Panc1 (cell line): Measurements from ENCODE around the gene NCAM1. TPM values are rescaled to one million over a fixed set of nuclear protein-coding genes. Genes with fewer than 3 reads are reported as not detected.

Experiments used
- ATAC-seq: fragments of 200-7000 bp; cut with Tn5 transposase; 2 replicates; pipeline ENCODE4 v1.9.1; 2020; ENCODE audit warnings: mild to moderate bottlenecking, moderate library complexity
- BruUV-seq: library from RNA; stranded (reverse); fragments of 400-500 nt; replicated peaks from 2 replicates; lab custom pipeline; 2021; lab: Mats Ljungman, UMichigan
- CTCF ChIA-PET: fragments of 300-600 bp; sonication (Branson Sonifier 250); formaldehyde crosslinking; loops from one replicate; lab custom pipeline; 2022; ENCODE audit warnings: antibody characterized with exemption; lab: Charles Lee
- POLR2A ChIA-PET: fragments of 300-600 bp; sonication (Branson Sonifier 250); formaldehyde crosslinking; loops from one replicate; lab custom pipeline; 2022; ENCODE audit warnings: antibody characterized with exemption; lab: Charles Lee
- DNase-seq: peaks from one replicate; pipeline ENCODE4 v3.0.0-alpha.2; 2010; ENCODE audit warnings: low read depth, low spot score
- H3K27ac ChIP-seq: 2 replicates; pipeline ENCODE4 v1.5.1; 2011; ENCODE audit warnings: mild to moderate bottlenecking, low read length, inconsistent platforms
- H3K27me3 ChIP-seq: fragments of 200-500 bp; sonication (Bioruptor generic); 2 replicates; pipeline ENCODE4 v1.6.0; 2014; ENCODE audit warnings: low read length, inconsistent platforms; ENCODE audit not compliant: control insufficient read depth, insufficient read depth
- H3K36me3 ChIP-seq: fragments of 200-500 bp; sonication (Bioruptor generic); 2 replicates; pipeline ENCODE4 v1.5.1; 2014; ENCODE audit warnings: inconsistent platforms, mild to moderate bottlenecking, low read length, moderate library complexity; ENCODE audit not compliant: control insufficient read depth, insufficient read depth
- H3K4me1 ChIP-seq: 2 replicates; pipeline ENCODE4 v1.5.1; 2011; ENCODE audit warnings: inconsistent platforms, mild to moderate bottlenecking, low read length, moderate library complexity; ENCODE audit not compliant: control insufficient read depth, insufficient read depth
- H3K4me3 ChIP-seq, 2 experiments: 2 replicates each; pipeline ENCODE4 v1.5.1; 2011 to 2012; ENCODE audit warnings: low read depth in 2 of 2, low read length in 2 of 2, mild to moderate bottlenecking in 2 of 2, inconsistent platforms in 1 of 2, moderate library complexity in 1 of 2
- H3K9me3 ChIP-seq: fragments of 200-500 bp; sonication (Bioruptor generic); 2 replicates; pipeline ENCODE4 v1.5.1; 2014; ENCODE audit warnings: low read depth, mild to moderate bottlenecking, inconsistent platforms, low read length, moderate library complexity; ENCODE audit not compliant: control insufficient read depth, insufficient read depth
- POLR2AphosphoS5 ChIP-seq: IDR thresholded peaks from 2 replicates; pipeline ENCODE4 v1.6.1; 2012; ENCODE audit warnings: mild to moderate bottlenecking, low read depth, low read length, moderate library complexity
- REST ChIP-seq, 2 experiments: IDR thresholded peaks; 2 replicates each; pipeline ENCODE4 v1.6.1; 2011 to 2012; ENCODE audit warnings: low read depth in 2 of 2, control low read depth in 1 of 2, low read length in 1 of 2, mild to moderate bottlenecking in 1 of 2, moderate library complexity in 1 of 2; ENCODE audit not compliant: insufficient read depth in 1 of 2
- SIN3A ChIP-seq: IDR thresholded peaks from 2 replicates; pipeline ENCODE4 v1.6.1; 2012; ENCODE audit warnings: low read depth, mild to moderate bottlenecking, low read length, moderate library complexity, borderline replicate concordance; ENCODE audit not compliant: insufficient read depth
- TCF7L2 ChIP-seq: IDR thresholded peaks from 2 replicates; pipeline ENCODE4 v1.6.1; 2011; ENCODE audit warnings: mild to moderate bottlenecking, low read depth, low read length, inconsistent platforms
- in situ Hi-C: cut with HindIII; loops from 2 replicates; pipeline ENCODE4 v1.10.0; 2016; ENCODE audit warnings: low sequenced_read_pairs, low pct_unique_long_range_greater_than_20kb
- intact Hi-C: fragments of 100-400 bp; cut with micrococcal nuclease; formaldehyde crosslinking; loops from one replicate; pipeline ENCODE4 v1.10.0; 2022; ENCODE audit not compliant: unreplicated experiment
- total RNA-seq: library from RNA; stranded (reverse); gene quantifications from one replicate; pipeline ENCODE4 v1.2.1, GENCODE V29; 2021; ENCODE audit not compliant: unreplicated experiment
- TF ChIP-seq, protein P1 (sequence below): fragments of 450-650 bp; IDR thresholded peaks from 2 replicates; pipeline ENCODE4 v1.5.1; 2017; ENCODE audit warnings: mild to moderate bottlenecking

Gene NCAM1
- total RNA-seq, 1 experiment from 2014 or later: 0.18 TPM

DNA sequence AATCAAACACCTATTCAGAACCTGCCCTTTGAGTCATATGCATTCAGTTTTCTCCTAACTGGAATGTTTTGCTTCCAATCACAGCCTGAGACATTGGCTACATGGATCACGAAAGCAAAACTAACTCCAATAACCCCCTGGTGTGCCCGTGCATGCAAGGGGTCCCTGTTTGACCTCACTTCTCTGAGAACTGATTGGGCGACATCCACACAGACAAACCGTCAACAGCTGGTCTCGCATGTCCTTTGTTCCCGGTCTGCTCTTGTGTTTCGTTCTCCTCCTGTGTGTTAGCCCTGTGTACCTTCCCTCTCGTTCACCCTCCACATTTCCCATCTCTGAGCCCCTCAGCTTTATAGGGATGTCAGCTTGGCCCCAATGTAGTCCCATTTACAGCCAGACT, 286.0 kb downstream of the NCAM1 start:
- no TSS peak for BruUV-seq
- intact Hi-C loops: no loop called here
- no peaks in the 10 kb centered on the region for H3K4me1 ChIP-seq
- CTCF ChIA-PET: no interaction called here
- in situ Hi-C loops: no loop called here
- POLR2A ChIA-PET: no interaction called here
- no peak for DNase-seq
- H3K36me3 ChIP-seq: no peaks in the 10 kb centered on the region
- no peak overlapping the region for H3K27ac ChIP-seq
- peaks cover 29% of the 10 kb centered on the region for H3K27me3 ChIP-seq
- TF ChIP-seq, protein P1, sequence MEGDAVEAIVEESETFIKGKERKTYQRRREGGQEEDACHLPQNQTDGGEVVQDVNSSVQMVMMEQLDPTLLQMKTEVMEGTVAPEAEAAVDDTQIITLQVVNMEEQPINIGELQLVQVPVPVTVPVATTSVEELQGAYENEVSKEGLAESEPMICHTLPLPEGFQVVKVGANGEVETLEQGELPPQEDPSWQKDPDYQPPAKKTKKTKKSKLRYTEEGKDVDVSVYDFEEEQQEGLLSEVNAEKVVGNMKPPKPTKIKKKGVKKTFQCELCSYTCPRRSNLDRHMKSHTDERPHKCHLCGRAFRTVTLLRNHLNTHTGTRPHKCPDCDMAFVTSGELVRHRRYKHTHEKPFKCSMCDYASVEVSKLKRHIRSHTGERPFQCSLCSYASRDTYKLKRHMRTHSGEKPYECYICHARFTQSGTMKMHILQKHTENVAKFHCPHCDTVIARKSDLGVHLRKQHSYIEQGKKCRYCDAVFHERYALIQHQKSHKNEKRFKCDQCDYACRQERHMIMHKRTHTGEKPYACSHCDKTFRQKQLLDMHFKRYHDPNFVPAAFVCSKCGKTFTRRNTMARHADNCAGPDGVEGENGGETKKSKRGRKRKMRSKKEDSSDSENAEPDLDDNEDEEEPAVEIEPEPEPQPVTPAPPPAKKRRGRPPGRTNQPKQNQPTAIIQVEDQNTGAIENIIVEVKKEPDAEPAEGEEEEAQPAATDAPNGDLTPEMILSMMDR: no peak
- TF ChIP-seq SIN3A (no peak), TCF7L2 (no peak)
- ATAC-seq: no peak
- no peaks in the 10 kb centered on the region for H3K9me3 ChIP-seq
- H3K4me3 ChIP-seq: no peak overlapping the region

- POLR2A ChIA-PET: no interaction called here
- Histone ChIP-seq H3K36me3 (no peaks in the 10 kb centered on the region), H3K27ac (no peak overlapping the region), H3K4me3 (no peak overlapping the region), H3K4me1 (no peaks in the 10 kb centered on the region), H3K9me3 (no peaks in the 10 kb centered on the region), H3K27me3 (peaks cover 27% of the 10 kb centered on the region)
- in situ Hi-C loops (no loop called here), intact Hi-C loops (no loop called here)
- BruUV-seq: no TSS peak
- DNase-seq (no peak), ATAC-seq (no peak)
- TF ChIP-seq SIN3A (no peak), POLR2AphosphoS5 (no peak), REST (IDR thresholded peaks at IDR 0.05; ENCODE audit: insufficient read depth in 1 of 2, low read depth in 2 of 2, low read length in 1 of 2) (no peak), TCF7L2 (no peak)
- TF ChIP-seq, protein P1: no peak
- CTCF ChIA-PET: no interaction called here
These were observed 286.7 kb downstream of the NCAM1 start for GRCh38 chr11:113247966-113248365.
